ENCODE measurements around the gene TMEM61. TPM values are rescaled to one million over a fixed set of nuclear protein-coding genes. Genes with fewer than 3 reads are reported as not detected.
A peak's percentile ranks its signal among the peaks of the same experiment; 100 is the strongest.
"Not testable (repeated sequence)": the region's sequence is repeated elsewhere in the genome, so short reads cannot be mapped to it uniquely, and the experiment has no call there.

Gene TMEM61
- total RNA-seq, 1 donor from 2014 or later = not detected

GRCh38 chr1:54937469-54937868 is 43.0 kb upstream of the TMEM61 start:
- no peak overlapping the region for H3K27ac Mint-ChIP-seq (ENCODE audit: unreplicated experiment)
- peaks cover 58% of the 10 kb centered on the region for H3K4me1 Mint-ChIP-seq (ENCODE audit: low read depth)
- no peak overlapping the region for H3K4me3 Mint-ChIP-seq (ENCODE audit: unreplicated experiment)
- H3K36me3 Mint-ChIP-seq (ENCODE audit: low read depth) = peaks cover 2% of the 10 kb centered on the region
- DNase-seq (ENCODE audit: low spot score) = no peak
- no peaks in the 10 kb centered on the region for H3K27me3 Mint-ChIP-seq (ENCODE audit: low read depth)
- no peak for TF ChIP-seq CTCF (IDR thresholded peaks at IDR 0.05)
- peaks cover 5% of the 10 kb centered on the region for H3K9me3 Mint-ChIP-seq (ENCODE audit: low read depth)

GRCh38 chr1:54938955-54939354 is 41.5 kb upstream of the TMEM61 start:
- H3K27ac Mint-ChIP-seq (ENCODE audit: unreplicated experiment); H3K36me3 Mint-ChIP-seq (ENCODE audit: low read depth); H3K27me3 Mint-ChIP-seq (ENCODE audit: low read depth); DNase-seq (ENCODE audit: low spot score); H3K9me3 Mint-ChIP-seq (ENCODE audit: low read depth); H3K4me3 Mint-ChIP-seq (ENCODE audit: unreplicated experiment): not testable (repeated sequence)
- H3K4me1 Mint-ChIP-seq (ENCODE audit: low read depth) = peaks cover 57% of the 10 kb centered on the region

GRCh38 chr1:54940042-54940441 is 40.4 kb upstream of the TMEM61 start:
- Mint-ChIP-seq H3K27me3 (ENCODE audit: low read depth) (no peaks in the 10 kb centered on the region), H3K9me3 (ENCODE audit: low read depth) (no peaks in the 10 kb centered on the region), H3K4me1 (ENCODE audit: low read depth) (peaks cover 48% of the 10 kb centered on the region), H3K36me3 (ENCODE audit: low read depth) (no peaks in the 10 kb centered on the region), H3K27ac (ENCODE audit: unreplicated experiment) (peak overlapping the region; percentile 41), H3K4me3 (ENCODE audit: unreplicated experiment) (no peak overlapping the region)
- no peak for DNase-seq (ENCODE audit: low spot score)
- TF ChIP-seq CTCF (IDR thresholded peaks at IDR 0.05) = no peak

GRCh38 chr1:54942976-54943375 is 37.5 kb upstream of the TMEM61 start:
- no peaks in the 10 kb centered on the region for H3K9me3 Mint-ChIP-seq (ENCODE audit: low read depth)
- DNase-seq (ENCODE audit: low spot score) = no peak
- H3K4me3 Mint-ChIP-seq (ENCODE audit: unreplicated experiment) = no peak overlapping the region
- H3K4me1 Mint-ChIP-seq (ENCODE audit: low read depth) = peaks cover 29% of the 10 kb centered on the region
- H3K36me3 Mint-ChIP-seq (ENCODE audit: low read depth) = no peaks in the 10 kb centered on the region
- H3K27ac Mint-ChIP-seq (ENCODE audit: unreplicated experiment) = no peak overlapping the region
- no peaks in the 10 kb centered on the region for H3K27me3 Mint-ChIP-seq (ENCODE audit: low read depth)
- TF ChIP-seq CTCF (IDR thresholded peaks at IDR 0.05) = no peak

GRCh38 chr1:54944610-54945392 is 35.6 kb upstream of the TMEM61 start:
- Mint-ChIP-seq H3K27me3 (ENCODE audit: low read depth) (no peaks in the 10 kb centered on the region), H3K9me3 (ENCODE audit: low read depth) (no peaks in the 10 kb centered on the region), H3K36me3 (ENCODE audit: low read depth) (no peaks in the 10 kb centered on the region), H3K27ac (ENCODE audit: unreplicated experiment) (no peak overlapping the region), H3K4me1 (ENCODE audit: low read depth) (peaks cover 15% of the 10 kb centered on the region), H3K4me3 (ENCODE audit: unreplicated experiment) (no peak overlapping the region)
- peak; percentile 87 for TF ChIP-seq CTCF (IDR thresholded peaks at IDR 0.05)
- no peak for DNase-seq (ENCODE audit: low spot score)

GRCh38 chr1:54945393-54945936 is 35.0 kb upstream of the TMEM61 start:
- peak; percentile 8 for TF ChIP-seq CTCF (IDR thresholded peaks at IDR 0.05)
- H3K27me3 Mint-ChIP-seq (ENCODE audit: low read depth) = no peaks in the 10 kb centered on the region
- DNase-seq (ENCODE audit: low spot score) = no peak
- no peak overlapping the region for H3K4me3 Mint-ChIP-seq (ENCODE audit: unreplicated experiment)
- no peaks in the 10 kb centered on the region for H3K9me3 Mint-ChIP-seq (ENCODE audit: low read depth)
- H3K27ac Mint-ChIP-seq (ENCODE audit: unreplicated experiment) = no peak overlapping the region
- H3K36me3 Mint-ChIP-seq (ENCODE audit: low read depth) = no peaks in the 10 kb centered on the region
- H3K4me1 Mint-ChIP-seq (ENCODE audit: low read depth) = peaks cover 15% of the 10 kb centered on the region
